Erythroblast (primary cell): ENCODE data around the gene STAC.

Experiments used
- DNase-seq, 2 experiments: peaks; one replicate each; lab custom pipeline; 2025; lab: John Stamatoyannopoulos, UW
- GATA1 ChIP-seq: IDR thresholded peaks from 2 replicates; pipeline ENCODE4 v1.6.1; 2011; ENCODE audit warnings: low read depth, mild to moderate bottlenecking, control low read depth, low read length, moderate library complexity
- POLR2A ChIP-seq: IDR thresholded peaks from 2 replicates; pipeline ENCODE4 v1.6.1; 2011; ENCODE audit warnings: mild to moderate bottlenecking, low read length

The STAC gene

GRCh38 chr3:36475558-36475957 is 95.3 kb downstream of the STAC start:
- no peak for DNase-seq
- TF ChIP-seq GATA1 (no peak), POLR2A (no peak)

GRCh38 chr3:36476286-36476942 is 96.1 kb downstream of the STAC start:
- TF ChIP-seq GATA1 = no peak
- no peak for TF ChIP-seq POLR2A
- no peak for DNase-seq

GRCh38 chr3:36477655-36478054 is 97.4 kb downstream of the STAC start:
- DNase-seq = no peak
- TF ChIP-seq POLR2A = no peak
- TF ChIP-seq GATA1 = no peak

GRCh38 chr3:36480911-36481648 is 100.8 kb downstream of the STAC start:
- TF ChIP-seq GATA1 (no peak), POLR2A (no peak)
- no peak for DNase-seq

- no peak for TF ChIP-seq POLR2A
- TF ChIP-seq GATA1 = no peak
These were observed 102.0 kb downstream of the STAC start for GRCh38 chr3:36482256-36482655.

GRCh38 chr3:36482880-36483279 is 102.6 kb downstream of the STAC start:
- no peak for DNase-seq
- TF ChIP-seq POLR2A = no peak
- TF ChIP-seq GATA1 = no peak

More at GRCh38 chr3:36482256-36482655, 102.0 kb downstream of the STAC start:
- no peak for DNase-seq

- no peak for DNase-seq
- TF ChIP-seq GATA1 (no peak), POLR2A (no peak)
These were observed 103.4 kb downstream of the STAC start for GRCh38 chr3:36483709-36484108.

GRCh38 chr3:36484386-36484785 is 104.1 kb downstream of the STAC start:
- DNase-seq = no peak
- TF ChIP-seq POLR2A (no peak), GATA1 (no peak)

GRCh38 chr3:36486009-36486795 is 105.9 kb downstream of the STAC start:
- no peak for TF ChIP-seq POLR2A
- no peak for TF ChIP-seq GATA1
- no peak for DNase-seq

- DNase-seq = no peak
- TF ChIP-seq GATA1 (no peak), POLR2A (no peak)
These were observed 107.3 kb downstream of the STAC start for GRCh38 chr3:36487616-36488015.

GRCh38 chr3:36488077-36488789 is 107.9 kb downstream of the STAC start:
- DNase-seq = no peak
- TF ChIP-seq POLR2A (no peak), GATA1 (no peak)

GRCh38 chr3:36489101-36489500 is 108.8 kb downstream of the STAC start:
- no peak for DNase-seq
- TF ChIP-seq POLR2A = no peak
- TF ChIP-seq GATA1 = no peak
